Measurements from ENCODE around the gene CENPW.

Gene CENPW

GRCh38 chr6:126344181-126344580 lies 4.3 kb downstream of the CENPW start:
- ChIA-PET POLR2A (no interaction called here), CTCF (no interaction called here)
- DNase-seq = no peak
- Histone ChIP-seq H3K9me3 (ENCODE audit: control extremely low read depth in 1 of 5, control insufficient read depth in 4 of 5, insufficient read depth in 2 of 5, low read depth in 1 of 5, low read length in 4 of 5) (no peaks in the 10 kb centered on the region), H3K4me3 (ENCODE audit: control insufficient read depth in 1 of 7, extremely low read depth in 1 of 7, insufficient read depth in 4 of 7, low read depth in 2 of 7, low read length in 6 of 7) (no peak overlapping the region), H3K27me3 (replicated peaks in 2 of 5; ENCODE audit: control insufficient read depth in 4 of 5, insufficient read depth in 5 of 5, low read length in 4 of 5) (no peaks in the 10 kb centered on the region), H3K27ac (ENCODE audit: insufficient read depth in 1 of 2, low read depth in 1 of 2, low read length in 2 of 2, poor library complexity in 1 of 2, severe bottlenecking in 2 of 2) (no peak overlapping the region), H3K36me3 (ENCODE audit: control insufficient read depth in 4 of 4, insufficient read depth in 4 of 4, low read length in 3 of 4) (peaks cover 0 to 2% (median 0%) of the 10 kb centered on the region in 4 experiments), H3K4me1 (ENCODE audit: control extremely low read depth in 1 of 4, control insufficient read depth in 4 of 4, insufficient read depth in 4 of 4, low read length in 3 of 4) (peaks cover 12 to 17% (median 14%) of the 10 kb centered on the region in 4 experiments)

GRCh38 chr6:126351960-126352359 lies 12.0 kb downstream of the CENPW start:
- ChIA-PET POLR2A (no interaction called here), CTCF (no interaction called here)
- H3K4me3 ChIP-seq (ENCODE audit: control insufficient read depth in 1 of 7, extremely low read depth in 1 of 7, insufficient read depth in 4 of 7, low read depth in 2 of 7, low read length in 6 of 7) = no peak overlapping the region
- WGBS (ENCODE audit: insufficient coverage) = 100% methylated on average over 1 of the region's 1 CpG
- H3K9me3 ChIP-seq (ENCODE audit: control extremely low read depth in 1 of 5, control insufficient read depth in 4 of 5, insufficient read depth in 2 of 5, low read depth in 1 of 5, low read length in 4 of 5) = peaks cover 0 to 3% (median 0%) of the 10 kb centered on the region in 5 experiments
- DNase-seq = no peak
- peaks cover 0 to 11% (median 1%) of the 10 kb centered on the region in 4 experiments for H3K36me3 ChIP-seq (ENCODE audit: control insufficient read depth in 4 of 4, insufficient read depth in 4 of 4, low read length in 3 of 4)
- no peaks in the 10 kb centered on the region for H3K27me3 ChIP-seq (replicated peaks in 2 of 5; ENCODE audit: control insufficient read depth in 4 of 5, insufficient read depth in 5 of 5, low read length in 4 of 5)
- no peaks in the 10 kb centered on the region for H3K4me1 ChIP-seq (ENCODE audit: control extremely low read depth in 1 of 4, control insufficient read depth in 4 of 4, insufficient read depth in 4 of 4, low read length in 3 of 4)
- H3K27ac ChIP-seq (ENCODE audit: insufficient read depth in 1 of 2, low read depth in 1 of 2, low read length in 2 of 2, poor library complexity in 1 of 2, severe bottlenecking in 2 of 2) = no peak overlapping the region

GRCh38 chr6:126352514-126352913 lies 12.6 kb downstream of the CENPW start:
- H3K4me3 ChIP-seq (ENCODE audit: control insufficient read depth in 1 of 7, extremely low read depth in 1 of 7, insufficient read depth in 4 of 7, low read depth in 2 of 7, low read length in 6 of 7) = no peak overlapping the region
- ChIA-PET POLR2A (no interaction called here), CTCF (no interaction called here)
- no peaks in the 10 kb centered on the region for H3K4me1 ChIP-seq (ENCODE audit: control extremely low read depth in 1 of 4, control insufficient read depth in 4 of 4, insufficient read depth in 4 of 4, low read length in 3 of 4)
- H3K9me3 ChIP-seq (ENCODE audit: control extremely low read depth in 1 of 5, control insufficient read depth in 4 of 5, insufficient read depth in 2 of 5, low read depth in 1 of 5, low read length in 4 of 5) = peaks cover 0 to 7% (median 0%) of the 10 kb centered on the region in 5 experiments
- no peaks in the 10 kb centered on the region for H3K27me3 ChIP-seq (replicated peaks in 2 of 5; ENCODE audit: control insufficient read depth in 4 of 5, insufficient read depth in 5 of 5, low read length in 4 of 5)
- H3K27ac ChIP-seq (ENCODE audit: insufficient read depth in 1 of 2, low read depth in 1 of 2, low read length in 2 of 2, poor library complexity in 1 of 2, severe bottlenecking in 2 of 2) = no peak overlapping the region
- no peak for DNase-seq
- peaks cover 0 to 8% (median 1%) of the 10 kb centered on the region in 4 experiments for H3K36me3 ChIP-seq (ENCODE audit: control insufficient read depth in 4 of 4, insufficient read depth in 4 of 4, low read length in 3 of 4)

- Histone ChIP-seq H3K4me1 (ENCODE audit: control extremely low read depth in 1 of 4, control insufficient read depth in 4 of 4, insufficient read depth in 4 of 4, low read length in 3 of 4) (no peaks in the 10 kb centered on the region), H3K4me3 (ENCODE audit: control insufficient read depth in 1 of 7, extremely low read depth in 1 of 7, insufficient read depth in 4 of 7, low read depth in 2 of 7, low read length in 6 of 7) (no peak overlapping the region), H3K36me3 (ENCODE audit: control insufficient read depth in 4 of 4, insufficient read depth in 4 of 4, low read length in 3 of 4) (peaks cover 0 to 3% (median 1%) of the 10 kb centered on the region in 4 experiments), H3K9me3 (ENCODE audit: control extremely low read depth in 1 of 5, control insufficient read depth in 4 of 5, insufficient read depth in 2 of 5, low read depth in 1 of 5, low read length in 4 of 5) (peaks cover 0 to 32% (median 6%) of the 10 kb centered on the region in 5 experiments), H3K27me3 (replicated peaks in 2 of 5; ENCODE audit: control insufficient read depth in 4 of 5, insufficient read depth in 5 of 5, low read length in 4 of 5) (no peaks in the 10 kb centered on the region), H3K27ac (ENCODE audit: insufficient read depth in 1 of 2, low read depth in 1 of 2, low read length in 2 of 2, poor library complexity in 1 of 2, severe bottlenecking in 2 of 2) (no peak overlapping the region)
- POLR2A ChIA-PET = no interaction called here
- CTCF ChIA-PET = no interaction called here
- no peak for DNase-seq
Observed at GRCh38 chr6:126356526-126356925, 16.6 kb downstream of the CENPW start.

GRCh38 chr6:126359936-126360537 lies 20.1 kb downstream of the CENPW start:
- CTCF ChIA-PET = no interaction called here

GRCh38 chr6:126361832-126362440 lies 22.0 kb downstream of the CENPW start:
- Histone ChIP-seq H3K4me1 (ENCODE audit: control extremely low read depth in 1 of 4, control insufficient read depth in 4 of 4, insufficient read depth in 4 of 4, low read length in 3 of 4) (no peaks in the 10 kb centered on the region), H3K9me3 (ENCODE audit: control extremely low read depth in 1 of 5, control insufficient read depth in 4 of 5, insufficient read depth in 2 of 5, low read depth in 1 of 5, low read length in 4 of 5) (peaks cover 0 to 38% (median 3%) of the 10 kb centered on the region in 5 experiments), H3K27me3 (replicated peaks in 2 of 5; ENCODE audit: control insufficient read depth in 4 of 5, insufficient read depth in 5 of 5, low read length in 4 of 5) (no peaks in the 10 kb centered on the region), H3K27ac (ENCODE audit: insufficient read depth in 1 of 2, low read depth in 1 of 2, low read length in 2 of 2, poor library complexity in 1 of 2, severe bottlenecking in 2 of 2) (no peak overlapping the region), H3K4me3 (ENCODE audit: control insufficient read depth in 1 of 7, extremely low read depth in 1 of 7, insufficient read depth in 4 of 7, low read depth in 2 of 7, low read length in 6 of 7) (no peak overlapping the region), H3K36me3 (ENCODE audit: control insufficient read depth in 4 of 4, insufficient read depth in 4 of 4, low read length in 3 of 4) (peaks cover 0 to 3% (median 1%) of the 10 kb centered on the region in 4 experiments)
- 96% methylated on average over 3 of the region's 3 CpGs for WGBS (ENCODE audit: insufficient coverage)
- no peak for DNase-seq
- ChIA-PET CTCF (no interaction called here), POLR2A (no interaction called here)

More at GRCh38 chr6:126359936-126360537, 20.1 kb downstream of the CENPW start:
- H3K4me3 ChIP-seq (ENCODE audit: control insufficient read depth in 1 of 7, extremely low read depth in 1 of 7, insufficient read depth in 4 of 7, low read depth in 2 of 7, low read length in 6 of 7) = no peak overlapping the region
- H3K27ac ChIP-seq (ENCODE audit: insufficient read depth in 1 of 2, low read depth in 1 of 2, low read length in 2 of 2, poor library complexity in 1 of 2, severe bottlenecking in 2 of 2) = no peak overlapping the region
- H3K9me3 ChIP-seq (ENCODE audit: control extremely low read depth in 1 of 5, control insufficient read depth in 4 of 5, insufficient read depth in 2 of 5, low read depth in 1 of 5, low read length in 4 of 5) = peaks cover 0 to 41% (median 6%) of the 10 kb centered on the region in 5 experiments
- POLR2A ChIA-PET = no interaction called here
- peaks cover 0 to 3% (median 3%) of the 10 kb centered on the region in 4 experiments for H3K36me3 ChIP-seq (ENCODE audit: control insufficient read depth in 4 of 4, insufficient read depth in 4 of 4, low read length in 3 of 4)
- WGBS (ENCODE audit: insufficient coverage) = 100% methylated on average over 1 of the region's 1 CpG
- no peaks in the 10 kb centered on the region for H3K4me1 ChIP-seq (ENCODE audit: control extremely low read depth in 1 of 4, control insufficient read depth in 4 of 4, insufficient read depth in 4 of 4, low read length in 3 of 4)
- peak in 2 of 3 donors; percentile 21 to 22 for DNase-seq
- H3K27me3 ChIP-seq (replicated peaks in 2 of 5; ENCODE audit: control insufficient read depth in 4 of 5, insufficient read depth in 5 of 5, low read length in 4 of 5) = no peaks in the 10 kb centered on the region

GRCh38 chr6:126367849-126368248 lies 27.9 kb downstream of the CENPW start:
- Histone ChIP-seq H3K27ac (ENCODE audit: insufficient read depth in 1 of 2, low read depth in 1 of 2, low read length in 2 of 2, poor library complexity in 1 of 2, severe bottlenecking in 2 of 2) (no peak overlapping the region), H3K36me3 (ENCODE audit: control insufficient read depth in 4 of 4, insufficient read depth in 4 of 4, low read length in 3 of 4) (no peaks in the 10 kb centered on the region), H3K4me1 (ENCODE audit: control extremely low read depth in 1 of 4, control insufficient read depth in 4 of 4, insufficient read depth in 4 of 4, low read length in 3 of 4) (peaks cover 0 to 7% (median 1%) of the 10 kb centered on the region in 4 experiments), H3K4me3 (ENCODE audit: control insufficient read depth in 1 of 7, extremely low read depth in 1 of 7, insufficient read depth in 4 of 7, low read depth in 2 of 7, low read length in 6 of 7) (no peak overlapping the region), H3K9me3 (ENCODE audit: control extremely low read depth in 1 of 5, control insufficient read depth in 4 of 5, insufficient read depth in 2 of 5, low read depth in 1 of 5, low read length in 4 of 5) (peaks cover 0 to 2% (median 0%) of the 10 kb centered on the region in 5 experiments), H3K27me3 (replicated peaks in 2 of 5; ENCODE audit: control insufficient read depth in 4 of 5, insufficient read depth in 5 of 5, low read length in 4 of 5) (no peaks in the 10 kb centered on the region)
- ChIA-PET POLR2A (no interaction called here), CTCF (no interaction called here)
- peak in 2 of 3 donors; percentile 9 to 12 for DNase-seq
- WGBS (ENCODE audit: insufficient coverage) = 87% methylated on average over 2 of the region's 4 CpGs
